HCT116 (cell line): ENCODE data around the gene SLC25A4. TPM values are rescaled to one million over a fixed set of nuclear protein-coding genes. Genes with fewer than 3 reads are reported as not detected.

ENCODE experiments used
- ATAC-seq: fragments of 200-7000 bp; cut with Tn5 transposase; 2 replicates; pipeline ENCODE4 v1.9.1; 2020; ENCODE audit warnings: mild to moderate bottlenecking, moderate library complexity
- BruUV-seq: library from RNA; stranded (reverse); fragments of 400-500 nt; replicated peaks from 2 replicates; lab custom pipeline; 2021; lab: Mats Ljungman, UMichigan
- CTCF ChIA-PET: fragments of 300-600 bp; sonication (Branson Sonifier 250); formaldehyde crosslinking; loops from one replicate; lab custom pipeline; 2021; ENCODE audit warnings: antibody characterized with exemption; lab: Charles Lee
- POLR2A ChIA-PET: fragments of 300-600, 350-600 bp; sonication (Branson Sonifier 250); formaldehyde crosslinking; loops from one replicate; lab custom pipeline; 2021; ENCODE audit warnings: antibody characterized with exemption; lab: Charles Lee
- RAD21 ChIA-PET, 2 experiments: fragments of 300-600 bp; sonication (Branson Sonifier 250); formaldehyde crosslinking; loops; one replicate each; lab custom pipeline; 2023; ENCODE audit warnings: low total read pairs in 2 of 2; ENCODE audit not compliant: uncharacterized antibody in 2 of 2, unreplicated experiment in 2 of 2, low non-redundant PET in 1 of 2; lab: Charles Lee
- DNase-seq: peaks from one replicate; pipeline ENCODE4 v3.0.0-alpha.2; 2010; ENCODE audit warnings: low read depth, low spot score
- H2AFZ ChIP-seq: fragments of 200-600 bp; shearing (Covaris generic), sonication (generic); 2 replicates; pipeline ENCODE4 v1.6.1; 2017; ENCODE audit warnings: low read depth, mixed run types, mixed read lengths, antibody characterized with exemption, low read length; ENCODE audit not compliant: poor library complexity, severe bottlenecking
- H3K27ac ChIP-seq: 2 replicates; pipeline ENCODE4 v1.5.1; 2012; ENCODE audit warnings: low read depth, low read length
- H3K27me3 ChIP-seq: fragments of 200-600 bp; sonication (generic); 2 replicates; pipeline ENCODE4 v1.6.1; 2016; ENCODE audit warnings: mixed run types, low read length, mixed read lengths; ENCODE audit not compliant: insufficient read depth
- H3K36me3 ChIP-seq, 2 experiments: fragments of 200-500 bp in 1 of 2; fragments of 200-600 bp in 1 of 2; sonication (Bioruptor generic) in 1 of 2; sonication (generic) in 1 of 2; 2 replicates each; pipeline versions ENCODE4 v1.5.1 to v1.6.1; 2014 to 2016; ENCODE audit warnings: low read length in 2 of 2, inconsistent platforms in 1 of 2, mixed read lengths in 1 of 2, mixed run types in 1 of 2; ENCODE audit not compliant: insufficient read depth in 2 of 2, control insufficient read depth in 1 of 2
- H3K4me1 ChIP-seq, 2 experiments: fragments of 200-600 bp in 1 of 2; sonication (generic) in 1 of 2; 2 replicates each; pipeline versions ENCODE4 v1.5.1 to v1.6.1; 2012 to 2017; ENCODE audit warnings: low read length in 2 of 2, inconsistent platforms in 1 of 2, mild to moderate bottlenecking in 1 of 2, mixed read lengths in 1 of 2, mixed run types in 1 of 2, moderate library complexity in 1 of 2; ENCODE audit not compliant: insufficient read depth in 2 of 2, control insufficient read depth in 1 of 2
- H3K4me2 ChIP-seq: fragments of 200-600 bp; sonication (generic); 2 replicates; pipeline ENCODE4 v1.6.1; 2017; ENCODE audit warnings: mixed run types, low read length, mixed read lengths
- H3K4me3 ChIP-seq, 2 experiments: fragments of 200-600 bp in 1 of 2; sonication (generic) in 1 of 2; replicated peaks in 1 of 2; 2 replicates each; pipeline ENCODE4 v1.5.1; 2011 to 2016; ENCODE audit warnings: low read length in 2 of 2, control low read depth in 1 of 2, low read depth in 1 of 2, mild to moderate bottlenecking in 1 of 2, mixed read lengths in 1 of 2, mixed run types in 1 of 2
- H3K79me2 ChIP-seq: fragments of 200-600 bp; sonication (generic); 2 replicates; pipeline ENCODE4 v1.6.1; 2017; ENCODE audit warnings: mild to moderate bottlenecking, mixed run types, low read length, moderate library complexity, mixed read lengths; ENCODE audit not compliant: insufficient read depth
- H3K9ac ChIP-seq: fragments of 200-600 bp; sonication (generic); 2 replicates; pipeline ENCODE4 v1.6.1; 2016; ENCODE audit warnings: low read length, mixed read lengths
- H3K9me2 ChIP-seq: fragments of 200-600 bp; sonication (generic), shearing (Covaris generic); 2 replicates; pipeline ENCODE4 v1.6.1; 2017; ENCODE audit warnings: mixed run types, mild to moderate bottlenecking, moderate library complexity; ENCODE audit not compliant: insufficient read depth
- H3K9me3 ChIP-seq, 2 experiments: fragments of 200-500 bp in 1 of 2; fragments of 200-600 bp in 1 of 2; sonication (Bioruptor generic) in 1 of 2; sonication (generic) in 1 of 2; 2 replicates each; pipeline ENCODE4 v1.6.1; 2014 to 2017; ENCODE audit warnings: low read length in 2 of 2, mixed read lengths in 2 of 2, inconsistent platforms in 1 of 2, low read depth in 1 of 2, mild to moderate bottlenecking in 1 of 2, mixed run types in 1 of 2, moderate library complexity in 1 of 2; ENCODE audit not compliant: control insufficient read depth in 1 of 2, insufficient read depth in 1 of 2
- H4K20me1 ChIP-seq: fragments of 200-600 bp; sonication (generic), shearing (Covaris generic); 2 replicates; pipeline ENCODE4 v1.6.1; 2017; ENCODE audit warnings: mixed run types, mild to moderate bottlenecking, moderate library complexity; ENCODE audit not compliant: insufficient read depth
- ATF3 ChIP-seq: IDR thresholded peaks from 2 replicates; pipeline ENCODE4 v1.6.1; 2012
- CBX3 ChIP-seq: IDR thresholded peaks from 2 replicates; pipeline ENCODE4 v1.6.1; 2012; ENCODE audit warnings: low read depth
- CEBPB ChIP-seq: IDR thresholded peaks from 2 replicates; pipeline ENCODE4 v1.6.1; 2012; ENCODE audit warnings: low read depth
- EGR1 ChIP-seq: IDR thresholded peaks from 2 replicates; pipeline ENCODE4 v1.6.1; 2012; ENCODE audit warnings: low read depth
- EZH2 ChIP-seq: fragments of 200-600 bp; sonication (generic); IDR thresholded peaks from 2 replicates; pipeline ENCODE4 v1.6.1; 2017; ENCODE audit warnings: antibody characterized with exemption, mixed run types
- EZH2phosphoT487 ChIP-seq: fragments of 200-600 bp; IDR thresholded peaks from 2 replicates; pipeline ENCODE4 v1.6.1; 2018; ENCODE audit warnings: antibody characterized with exemption, borderline replicate concordance
- FOSL1 ChIP-seq: IDR thresholded peaks from 2 replicates; pipeline ENCODE4 v1.6.1; 2012; ENCODE audit warnings: low read depth
- MAX ChIP-seq: IDR thresholded peaks from 2 replicates; pipeline ENCODE4 v1.6.1; 2012
- POLR2A ChIP-seq: IDR thresholded peaks from 2 replicates; pipeline ENCODE4 v1.7.0; 2011; ENCODE audit warnings: borderline replicate concordance; ENCODE audit not compliant: insufficient read depth, insufficient read length; ENCODE audit errors: extremely low read depth
- RAD21 ChIP-seq: IDR thresholded peaks from 2 replicates; pipeline ENCODE4 v1.6.1; 2012; ENCODE audit warnings: low read depth, mild to moderate bottlenecking
- REST ChIP-seq: IDR thresholded peaks from 2 replicates; pipeline ENCODE4 v1.6.1; 2012; ENCODE audit warnings: low read depth
- SIN3A ChIP-seq: IDR thresholded peaks from 2 replicates; pipeline ENCODE4 v1.6.1; 2012; ENCODE audit warnings: low read depth
- SRF ChIP-seq: IDR thresholded peaks from 2 replicates; pipeline ENCODE4 v1.6.1; 2012; ENCODE audit warnings: low read depth
- TCF7L2 ChIP-seq: IDR thresholded peaks from 2 replicates; pipeline ENCODE4 v1.7.0; 2011; ENCODE audit warnings: borderline replicate concordance, inconsistent platforms; ENCODE audit not compliant: insufficient read depth, insufficient read length; ENCODE audit errors: extremely low read depth
- YY1 ChIP-seq: IDR thresholded peaks from 2 replicates; pipeline ENCODE4 v1.6.1; 2011; ENCODE audit warnings: low read length, low read depth, moderate library complexity, mild to moderate bottlenecking; ENCODE audit not compliant: insufficient replicate concordance; ENCODE audit errors: extremely low read depth
- ZFX ChIP-seq: fragments of 450-650 bp; IDR thresholded peaks from 2 replicates; pipeline ENCODE4 v1.6.1; 2017
- ZNF274 ChIP-seq: fragments of 200-500 bp; sonication (Bioruptor generic); IDR thresholded peaks from 2 replicates; pipeline ENCODE4 v1.6.1; 2014; ENCODE audit warnings: mild to moderate bottlenecking, low read depth, low read length, inconsistent platforms
- intact Hi-C: fragments of 100-400 bp; cut with micrococcal nuclease; formaldehyde crosslinking; loops from 2 replicates; pipeline ENCODE4 v1.10.0; 2022
- total RNA-seq: library from RNA; stranded (reverse); gene quantifications from one replicate; pipeline ENCODE4 v1.2.1, GENCODE V29; 2021; ENCODE audit not compliant: unreplicated experiment

Gene SLC25A4
- total RNA-seq, 1 experiment from 2014 or later: 27.9 TPM

GRCh38 chr4:185151296-185151695, 8.2 kb downstream of the SLC25A4 start:
- ChIA-PET POLR2A (no interaction called here), CTCF (interaction anchor here (1.3 to 1.5 kb wide), 2 partner anchors 32 to 55 kb away, joined by 3 to 5 read pairs; no protein-coding TSS in a partner anchor), RAD21 (no interaction called here)
- Histone ChIP-seq H3K9me3 (no peaks in the 10 kb centered on the region), H2AFZ (no peak overlapping the region), H3K36me3 (0 out of 4 replicates have a peak, but pooled peaks cover 0 to 3% of the 10 kb centered on the region in 2 experiments), H3K4me1 (no peaks in the 10 kb centered on the region), H3K27me3 (no peaks in the 10 kb centered on the region), H4K20me1 (no peaks in the 10 kb centered on the region), H3K9me2 (no peaks in the 10 kb centered on the region), H3K4me3 (no peak overlapping the region), H3K79me2 (no peaks in the 10 kb centered on the region), H3K27ac (no peak overlapping the region), H3K4me2 (no peak overlapping the region), H3K9ac (no peak overlapping the region)
- intact Hi-C loops: no loop called here
- ATAC-seq (no peak), DNase-seq (no peak)
- no TSS peak for BruUV-seq
- TF ChIP-seq SRF (no peak), EGR1 (no peak), POLR2A (no peak), FOSL1 (no peak), YY1 (no peak), TCF7L2 (no peak), ATF3 (no peak), ZFX (no peak), CBX3 (no peak), CEBPB (no peak), SIN3A (no peak), EZH2phosphoT487 (no peak), ZNF274 (no peak), REST (no peak), RAD21 (no peak), MAX (no peak), EZH2 (no peak)
